Epithelial cell of esophagus (primary cell): ENCODE results near the gene PADI4.
A peak's percentile ranks its signal among the peaks of the same experiment; 100 is the strongest.
"Not testable (repeated sequence)": the region's sequence is repeated elsewhere in the genome, so short reads cannot be mapped to it uniquely, and the experiment has no call there.

ENCODE experiments used
- DNase-seq: peaks from one replicate; pipeline ENCODE4 v3.0.0; 2010; ENCODE audit warnings: low read depth
- H3K4me3 ChIP-seq: 2 replicates; pipeline ENCODE4 v1.5.1; 2011; ENCODE audit warnings: mild to moderate bottlenecking, low read length, control low read depth
- CTCF ChIP-seq: IDR thresholded peaks from 2 replicates; pipeline ENCODE4 v1.5.1; 2011; ENCODE audit warnings: low read depth, mild to moderate bottlenecking, low read length, control low read depth, inconsistent platforms; ENCODE audit not compliant: insufficient read depth; ENCODE audit errors: missing control alignments

Gene PADI4

GRCh38 chr1:17335821-17336710 lies 28.1 kb downstream of the PADI4 start:
- TF ChIP-seq CTCF = peak; percentile 91
- H3K4me3 ChIP-seq = no peak overlapping the region
- DNase-seq = peak; percentile 78

GRCh38 chr1:17338706-17339493 lies 30.9 kb downstream of the PADI4 start:
- no peak for DNase-seq
- peak; percentile 13 for TF ChIP-seq CTCF
- H3K4me3 ChIP-seq = no peak overlapping the region

- no peak overlapping the region for H3K4me3 ChIP-seq
- DNase-seq = no peak
- no peak for TF ChIP-seq CTCF
Observed at GRCh38 chr1:17339521-17339920, 31.5 kb downstream of the PADI4 start.

- peak; percentile 76 for DNase-seq
- no peak overlapping the region for H3K4me3 ChIP-seq
- TF ChIP-seq CTCF = no peak
Observed at GRCh38 chr1:17340358-17340757, 32.4 kb downstream of the PADI4 start.

- no peak for TF ChIP-seq CTCF
Observed at GRCh38 chr1:17342014-17342441, 34.0 kb downstream of the PADI4 start.

GRCh38 chr1:17345506-17345905 lies 37.5 kb downstream of the PADI4 start:
- not testable (repeated sequence) for DNase-seq, H3K4me3 ChIP-seq

More at GRCh38 chr1:17342014-17342441, 34.0 kb downstream of the PADI4 start:
- H3K4me3 ChIP-seq = no peak overlapping the region
- DNase-seq = no peak

- no peak overlapping the region for H3K4me3 ChIP-seq
- no peak for DNase-seq
- TF ChIP-seq CTCF = no peak
Observed at GRCh38 chr1:17346046-17346789, 38.2 kb downstream of the PADI4 start.
